Measurements from ENCODE around the gene GRM1.

DNA sequence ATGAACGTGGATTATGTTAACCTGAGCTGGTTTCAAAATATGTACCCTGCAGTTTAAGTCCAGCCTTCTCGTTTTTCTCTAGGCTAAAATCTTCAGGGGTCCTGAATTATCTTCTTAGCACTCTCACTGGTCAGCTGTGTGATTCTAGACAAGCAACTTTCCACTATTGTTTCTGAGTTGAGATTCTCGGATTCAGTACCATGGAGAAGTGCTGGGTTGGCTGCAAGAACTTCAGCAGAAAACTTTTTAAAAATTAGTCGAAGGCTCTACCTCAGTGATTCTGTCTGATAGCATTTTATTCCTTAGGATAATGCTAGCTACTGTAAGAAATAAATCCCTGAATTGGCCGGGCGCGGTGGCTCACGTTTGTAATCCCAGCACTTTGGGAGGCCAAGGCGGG lies 173.7 kb downstream of the GRM1 start:
- TF ChIP-seq LEF1 (IDR thresholded peaks at IDR 0.05; ENCODE audit: borderline replicate concordance) (no peak), FOXM1 (IDR thresholded peaks at IDR 0.05; ENCODE audit: borderline replicate concordance) (no peak), SP1 (IDR thresholded peaks at IDR 0.05) (no peak), L3MBTL2 (conservative IDR thresholded peaks at IDR 0.05) (no peak), FOXA1 (IDR thresholded peaks at IDR 0.05) (no peak), PKNOX1 (IDR thresholded peaks at IDR 0.05) (no peak), HDGF (IDR thresholded peaks at IDR 0.05; ENCODE audit: borderline replicate concordance) (no peak), SUZ12 (IDR thresholded peaks at IDR 0.05) (no peak), BHLHE40 (IDR thresholded peaks at IDR 0.05; ENCODE audit: borderline replicate concordance) (no peak), CTBP1 (IDR thresholded peaks at IDR 0.05; ENCODE audit: borderline replicate concordance) (no peak), ARNT (IDR thresholded peaks at IDR 0.05) (no peak), NFRKB (IDR thresholded peaks at IDR 0.05) (no peak), ZNF384 (IDR thresholded peaks at IDR 0.05) (no peak)
